Hepatocyte (in vitro differentiated cells): ENCODE data around the gene SLC16A1.

Source experiments
- EZH2 ChIP-seq: fragments of 200-600 bp; sonication (generic); IDR thresholded peaks from 2 replicates; pipeline ENCODE4 v1.6.1; 2016; ENCODE audit warnings: antibody characterized with exemption, mild to moderate bottlenecking, borderline replicate concordance
- EZH2phosphoT487 ChIP-seq: fragments of 200-600 bp; sonication (generic); IDR thresholded peaks from one replicate; pipeline ENCODE4 v1.6.1; 2018; ENCODE audit warnings: antibody characterized with exemption, mild to moderate bottlenecking, low read depth, moderate library complexity; ENCODE audit not compliant: unreplicated experiment, severe bottlenecking
- TF ChIP-seq, protein P1 (sequence below): fragments of 200-600 bp; sonication (generic); IDR thresholded peaks from 2 replicates; pipeline ENCODE4 v1.5.1; 2016; ENCODE audit warnings: antibody characterized with exemption, mild to moderate bottlenecking; ENCODE audit not compliant: poor library complexity

DNA sequence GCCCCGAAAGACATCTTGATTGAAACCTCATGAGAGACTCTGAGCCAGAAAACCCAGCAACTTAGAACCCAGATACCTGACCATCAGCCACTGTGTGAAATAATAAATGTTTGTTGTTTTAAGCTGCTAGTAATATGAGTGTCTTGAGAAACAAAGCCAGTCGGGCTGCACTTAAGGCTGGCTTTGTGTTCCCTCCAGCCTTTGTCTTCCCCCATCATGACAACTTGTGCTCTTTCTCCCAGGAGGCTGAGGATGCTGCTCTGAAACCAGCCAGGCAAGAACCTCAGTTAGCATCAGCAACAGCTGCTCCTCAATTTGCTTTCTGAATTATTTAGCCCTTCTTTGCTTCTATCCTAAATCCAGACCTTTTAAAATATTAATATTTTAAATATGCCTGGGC lies 78.2 kb downstream of the SLC16A1 start:
- TF ChIP-seq, protein P1, sequence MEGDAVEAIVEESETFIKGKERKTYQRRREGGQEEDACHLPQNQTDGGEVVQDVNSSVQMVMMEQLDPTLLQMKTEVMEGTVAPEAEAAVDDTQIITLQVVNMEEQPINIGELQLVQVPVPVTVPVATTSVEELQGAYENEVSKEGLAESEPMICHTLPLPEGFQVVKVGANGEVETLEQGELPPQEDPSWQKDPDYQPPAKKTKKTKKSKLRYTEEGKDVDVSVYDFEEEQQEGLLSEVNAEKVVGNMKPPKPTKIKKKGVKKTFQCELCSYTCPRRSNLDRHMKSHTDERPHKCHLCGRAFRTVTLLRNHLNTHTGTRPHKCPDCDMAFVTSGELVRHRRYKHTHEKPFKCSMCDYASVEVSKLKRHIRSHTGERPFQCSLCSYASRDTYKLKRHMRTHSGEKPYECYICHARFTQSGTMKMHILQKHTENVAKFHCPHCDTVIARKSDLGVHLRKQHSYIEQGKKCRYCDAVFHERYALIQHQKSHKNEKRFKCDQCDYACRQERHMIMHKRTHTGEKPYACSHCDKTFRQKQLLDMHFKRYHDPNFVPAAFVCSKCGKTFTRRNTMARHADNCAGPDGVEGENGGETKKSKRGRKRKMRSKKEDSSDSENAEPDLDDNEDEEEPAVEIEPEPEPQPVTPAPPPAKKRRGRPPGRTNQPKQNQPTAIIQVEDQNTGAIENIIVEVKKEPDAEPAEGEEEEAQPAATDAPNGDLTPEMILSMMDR: no peak
- TF ChIP-seq EZH2phosphoT487 (no peak), EZH2 (no peak)
